Kidney epithelial cell (primary cell): ENCODE results near the gene LTB. TPM values are rescaled to one million over a fixed set of nuclear protein-coding genes. Genes with fewer than 3 reads are reported as not detected.

Experiments used
- DNase-seq: peaks from one replicate; pipeline ENCODE4 v3.0.0-alpha.2; 2010; ENCODE audit warnings: low read depth
- H3K27me3 ChIP-seq: 2 replicates; pipeline ENCODE4 v1.6.0; 2011; ENCODE audit warnings: low read length; ENCODE audit not compliant: control insufficient read depth, insufficient read depth
- H3K36me3 ChIP-seq: 2 replicates; pipeline ENCODE4 v1.5.1; 2011; ENCODE audit warnings: low read length; ENCODE audit not compliant: control insufficient read depth, insufficient read depth
- H3K4me3 ChIP-seq: 2 replicates; pipeline ENCODE4 v1.5.1; 2011; ENCODE audit warnings: low read depth, mild to moderate bottlenecking, control low read depth, low read length
- total RNA-seq: library from RNA; depleted of rRNA; stranded (reverse); fragments of >200 nt; gene quantifications from 2 replicates; pipeline ENCODE4 v1.2.3, GENCODE V29; 2015
- TF ChIP-seq, protein P1 (sequence below): IDR thresholded peaks from 2 replicates; pipeline ENCODE4 v1.5.1; 2011; ENCODE audit warnings: mild to moderate bottlenecking, moderate library complexity, low read length, control low read depth, inconsistent platforms; ENCODE audit not compliant: insufficient read depth, poor library complexity, severe bottlenecking

Gene LTB
- total RNA-seq, 1 donor from 2014 or later = 21.4 TPM

DNA sequence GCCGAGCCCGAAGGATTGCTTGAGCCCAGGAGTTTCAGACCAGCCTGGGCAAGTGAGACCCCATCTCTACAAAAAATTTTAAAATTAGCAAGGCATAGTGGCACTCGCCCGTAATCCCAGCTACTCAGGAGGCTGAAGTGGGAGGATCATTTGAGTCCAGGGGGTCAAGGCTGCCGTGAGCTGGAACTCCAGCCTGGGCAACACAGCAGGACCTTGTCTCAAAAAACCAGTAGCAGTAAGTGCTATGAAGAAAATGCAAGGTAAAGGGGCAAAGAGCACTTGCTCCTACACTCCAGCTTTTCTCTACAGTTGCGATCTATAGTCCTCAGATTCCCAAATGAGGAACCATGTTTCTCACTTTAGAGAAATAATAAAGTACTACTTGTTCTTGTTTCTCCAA, 38.6 kb downstream of the LTB start:
- Histone ChIP-seq H3K36me3 (peaks cover 3% of the 10 kb centered on the region), H3K27me3 (no peaks in the 10 kb centered on the region), H3K4me3 (no peak overlapping the region)
- no peak for DNase-seq
- TF ChIP-seq, protein P1, sequence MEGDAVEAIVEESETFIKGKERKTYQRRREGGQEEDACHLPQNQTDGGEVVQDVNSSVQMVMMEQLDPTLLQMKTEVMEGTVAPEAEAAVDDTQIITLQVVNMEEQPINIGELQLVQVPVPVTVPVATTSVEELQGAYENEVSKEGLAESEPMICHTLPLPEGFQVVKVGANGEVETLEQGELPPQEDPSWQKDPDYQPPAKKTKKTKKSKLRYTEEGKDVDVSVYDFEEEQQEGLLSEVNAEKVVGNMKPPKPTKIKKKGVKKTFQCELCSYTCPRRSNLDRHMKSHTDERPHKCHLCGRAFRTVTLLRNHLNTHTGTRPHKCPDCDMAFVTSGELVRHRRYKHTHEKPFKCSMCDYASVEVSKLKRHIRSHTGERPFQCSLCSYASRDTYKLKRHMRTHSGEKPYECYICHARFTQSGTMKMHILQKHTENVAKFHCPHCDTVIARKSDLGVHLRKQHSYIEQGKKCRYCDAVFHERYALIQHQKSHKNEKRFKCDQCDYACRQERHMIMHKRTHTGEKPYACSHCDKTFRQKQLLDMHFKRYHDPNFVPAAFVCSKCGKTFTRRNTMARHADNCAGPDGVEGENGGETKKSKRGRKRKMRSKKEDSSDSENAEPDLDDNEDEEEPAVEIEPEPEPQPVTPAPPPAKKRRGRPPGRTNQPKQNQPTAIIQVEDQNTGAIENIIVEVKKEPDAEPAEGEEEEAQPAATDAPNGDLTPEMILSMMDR = no peak

DNA sequence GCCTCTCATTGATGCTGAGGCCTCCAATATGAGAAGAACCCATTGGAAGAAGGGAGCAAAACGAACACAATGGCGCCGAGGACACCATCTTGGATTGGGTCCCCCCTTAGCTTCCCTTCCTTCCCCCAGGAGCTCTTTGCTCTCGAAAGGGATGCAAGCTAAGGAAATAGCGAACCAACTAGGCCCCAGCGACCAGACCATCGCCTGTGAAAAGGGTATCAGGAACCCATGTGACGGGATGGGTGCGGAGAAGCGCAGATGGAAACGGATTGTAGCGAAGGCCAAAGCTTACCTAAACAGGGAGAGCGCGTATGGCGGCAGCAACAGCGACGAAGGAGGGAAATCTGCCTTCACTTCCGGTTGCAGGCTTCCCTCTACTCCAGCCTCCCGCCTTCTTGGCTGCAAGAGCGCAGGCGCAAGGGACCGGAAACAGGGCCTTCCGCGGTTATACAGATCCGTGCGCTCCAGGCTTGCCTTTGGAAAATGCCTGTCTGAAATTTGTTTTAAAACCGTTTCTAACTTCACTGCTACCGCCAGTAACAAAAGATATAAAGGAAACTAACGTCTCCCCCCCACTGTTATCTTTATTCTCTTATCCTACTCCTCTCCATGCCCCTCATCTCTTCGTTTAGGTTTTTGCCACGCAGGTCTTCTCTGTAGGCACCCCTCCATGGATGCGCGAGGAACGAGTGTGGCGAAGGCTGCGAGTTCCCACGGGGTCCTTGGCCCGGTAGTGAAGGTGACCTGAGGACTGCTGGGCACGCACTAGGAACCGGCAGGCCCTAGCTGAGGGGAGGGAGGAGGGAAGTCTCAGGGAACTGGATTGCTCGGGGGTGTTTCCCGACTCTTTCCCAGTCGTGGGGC, 40.3 kb downstream of the LTB start, which contains the start of gene DDX39B:
DDX39B (minus strand) TSS at position 346 of the 864 bp plus-strand sequence. CDS start 1,471 bp downstream, outside the sequence.
- Histone ChIP-seq H3K4me3 (peak within 1 kb of the TSS; percentile 83), H3K27me3 (no peaks in the 10 kb centered on the region), H3K36me3 (peaks cover 3% of the 10 kb centered on the region)
- TF ChIP-seq, protein P1 = no peak
- peak; percentile 91 for DNase-seq

DNA sequence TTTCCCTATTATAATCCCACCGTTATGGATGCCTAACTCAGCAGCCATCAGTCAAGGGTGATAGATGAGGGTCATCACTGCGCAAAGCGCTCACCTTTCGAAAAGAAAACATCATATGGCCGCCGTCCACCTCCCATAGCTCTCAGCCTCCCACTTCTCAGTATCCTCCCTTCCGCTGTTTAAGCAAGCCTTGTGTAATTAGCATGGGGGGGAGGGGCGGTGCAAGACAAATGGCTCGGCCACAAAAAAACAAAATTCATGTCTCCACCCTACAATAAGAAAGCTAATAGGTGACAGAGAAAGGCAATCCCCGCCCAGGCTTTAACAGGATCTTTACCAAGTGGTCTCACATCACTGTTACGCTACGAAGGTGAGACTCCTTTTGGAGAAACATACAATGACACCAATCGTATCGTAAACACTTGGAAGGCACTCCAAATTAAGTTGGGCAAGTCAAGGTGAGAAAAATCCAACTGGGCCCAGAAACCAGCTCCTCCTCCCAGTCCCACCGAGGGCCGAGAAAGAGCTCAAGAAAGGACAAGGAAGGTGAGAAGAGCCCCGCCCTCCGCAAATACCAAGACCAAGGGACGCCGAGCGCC, 41.1 kb downstream of the LTB start:
- TF ChIP-seq, protein P1 = no peak
- Histone ChIP-seq H3K27me3 (no peaks in the 10 kb centered on the region), H3K36me3 (peaks cover 3% of the 10 kb centered on the region), H3K4me3 (peak overlapping the region; percentile 83)
- no peak for DNase-seq

DNA sequence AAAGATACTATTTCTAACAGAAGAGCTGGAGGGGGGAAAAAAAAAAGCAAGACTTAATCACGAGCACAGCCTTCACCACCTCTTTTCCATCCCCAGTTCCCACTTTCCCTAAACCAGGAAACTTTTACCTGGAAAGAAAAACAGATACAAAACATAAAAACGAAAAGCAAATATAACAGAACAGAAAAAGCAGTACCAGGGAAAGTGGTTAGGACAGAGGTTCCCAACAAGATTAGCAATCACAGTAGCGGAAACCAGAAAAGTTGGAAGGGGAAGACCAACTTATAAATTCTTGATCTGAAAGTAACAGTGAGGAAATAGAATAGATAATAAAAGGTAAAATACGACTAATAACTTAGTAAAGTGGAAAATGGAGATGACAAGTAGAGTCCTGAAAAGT, 41.6 kb downstream of the LTB start:
- no peaks in the 10 kb centered on the region for H3K27me3 ChIP-seq
- DNase-seq = no peak
- TF ChIP-seq, protein P1 = no peak
- H3K4me3 ChIP-seq = peak overlapping the region; percentile 83
- peaks cover 3% of the 10 kb centered on the region for H3K36me3 ChIP-seq

DNA sequence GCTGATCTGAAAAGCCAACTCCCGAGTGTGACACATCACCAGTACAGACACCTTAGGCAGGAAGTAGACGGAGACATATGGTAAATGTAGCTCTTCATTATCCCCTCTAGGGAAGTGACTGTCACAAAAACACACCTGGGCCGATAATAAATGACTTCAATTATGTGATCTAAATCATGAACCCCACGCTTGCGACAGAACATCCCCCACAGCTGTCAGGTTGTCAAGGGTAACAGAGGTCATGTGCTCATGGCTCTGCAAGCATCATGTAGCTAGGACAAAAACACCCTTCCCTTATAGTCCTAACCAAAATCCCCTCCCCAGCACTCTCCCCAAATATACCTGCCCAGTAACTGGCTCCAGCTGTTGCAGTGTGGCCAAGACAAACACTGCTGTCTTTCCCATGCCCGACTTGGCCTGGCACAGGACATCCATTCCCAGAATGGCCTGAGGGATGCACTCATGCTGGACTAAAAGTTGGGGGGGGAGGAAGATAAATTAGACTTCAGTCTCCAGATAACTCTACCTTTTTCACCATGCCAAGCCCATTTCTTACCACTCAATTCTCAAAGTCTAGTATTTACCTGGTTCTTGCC, 43.3 kb downstream of the LTB start:
- peaks cover 4% of the 10 kb centered on the region for H3K36me3 ChIP-seq
- no peak overlapping the region for H3K4me3 ChIP-seq
- TF ChIP-seq, protein P1 = no peak
- no peak for DNase-seq
- H3K27me3 ChIP-seq = no peaks in the 10 kb centered on the region
